Measurements from ENCODE around the gene FAM124A.

- TF ChIP-seq EZH2 (IDR thresholded peaks at IDR 0.05; ENCODE audit: insufficient read depth, poor library complexity, severe bottlenecking) (no peak), EZH2phosphoT487 (IDR thresholded peaks at IDR 0.05; ENCODE audit: insufficient read depth, low read depth) (no peak)
Measured at GRCh38 chr13:51213173-51213728, 8.9 kb upstream of the FAM124A start.
